Caki2 (cell line): Measurements from ENCODE around the gene NDEL1. TPM values are rescaled to one million over a fixed set of nuclear protein-coding genes. Genes with fewer than 3 reads are reported as not detected.

ENCODE experiments used
- DNase-seq: peaks from one replicate; pipeline ENCODE4 v3.0.0-alpha.2; 2015; ENCODE audit warnings: low read depth
- in situ Hi-C: cut with HindIII; loops from 2 replicates; pipeline ENCODE4 v1.10.0; 2016; ENCODE audit warnings: low sequenced_read_pairs, low pct_unique_long_range_greater_than_20kb, mixed read lengths
- total RNA-seq: library from RNA; depleted of rRNA; stranded (reverse); fragments of >200 nt; shearing (Covaris generic); gene quantifications from 2 replicates; pipeline ENCODE4 v1.2.3, GENCODE V29; 2014; ENCODE audit warnings: low replicate concordance

The NDEL1 gene
- total RNA-seq, 1 experiment from 2014 or later: 29.1 TPM

GRCh38 chr17:8487130-8487645, 51.5 kb downstream of the NDEL1 start:
- in situ Hi-C loops: no loop called here
- DNase-seq: no peak

- in situ Hi-C loops: no loop called here
- DNase-seq: no peak
Measured at GRCh38 chr17:8487743-8488142, 52.1 kb downstream of the NDEL1 start.

- in situ Hi-C loops: no loop called here
- no peak for DNase-seq
Measured at GRCh38 chr17:8488491-8488890, 52.8 kb downstream of the NDEL1 start.

- in situ Hi-C loops: no loop called here
- no peak for DNase-seq
Measured at GRCh38 chr17:8488901-8489300, 53.2 kb downstream of the NDEL1 start.

- no peak for DNase-seq
- in situ Hi-C loops: no loop called here
Measured at GRCh38 chr17:8489841-8490240, 54.2 kb downstream of the NDEL1 start.

- no peak for DNase-seq
- in situ Hi-C loops: no loop called here
Measured at GRCh38 chr17:8490256-8491023, 54.8 kb downstream of the NDEL1 start.

DNA sequence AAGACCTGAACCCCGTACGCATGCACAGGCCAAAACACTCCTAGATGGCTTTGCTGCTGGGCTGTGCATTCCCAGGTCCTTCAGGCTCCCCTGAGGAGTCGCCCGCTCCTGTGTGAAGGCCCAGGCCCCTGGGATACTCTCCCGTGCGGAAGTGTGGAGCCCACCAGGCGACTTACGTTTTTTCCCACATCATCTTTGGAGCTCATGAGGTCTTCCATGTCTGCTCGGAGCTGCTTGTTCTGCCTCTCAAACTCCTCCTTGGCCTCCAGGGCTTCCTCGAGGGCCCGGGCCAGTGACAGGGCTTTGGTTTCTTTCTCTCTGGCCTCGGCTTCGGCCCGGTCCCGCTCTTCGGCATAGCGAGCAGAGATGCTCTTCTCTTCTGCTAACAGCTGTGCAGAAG, 56.4 kb downstream of the NDEL1 start:
- DNase-seq: no peak
- in situ Hi-C loops: no loop called here

DNA sequence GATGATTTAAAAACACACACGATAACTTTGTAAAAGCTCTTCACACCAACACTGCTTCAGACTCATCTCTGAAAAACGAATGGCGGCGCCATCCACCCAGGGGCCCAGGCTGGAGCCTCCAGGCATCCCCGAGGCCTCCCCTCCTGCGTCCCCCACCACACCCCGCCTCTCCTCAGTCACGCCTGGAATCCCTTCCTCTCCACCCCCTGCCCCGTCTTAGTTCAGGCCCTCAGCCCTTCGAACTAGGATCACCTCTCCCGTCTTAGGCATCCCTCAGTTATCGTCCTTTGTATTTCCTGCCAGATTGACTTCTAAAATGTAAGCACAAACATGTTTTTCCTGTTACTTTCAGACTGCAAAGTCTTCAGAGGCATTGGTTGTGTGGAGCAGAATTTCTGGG, 58.3 kb downstream of the NDEL1 start:
- in situ Hi-C loops: no loop called here
- DNase-seq: no peak

- no peak for DNase-seq
- in situ Hi-C loops: no loop called here
Measured at GRCh38 chr17:8494506-8495111, 58.9 kb downstream of the NDEL1 start.

DNA sequence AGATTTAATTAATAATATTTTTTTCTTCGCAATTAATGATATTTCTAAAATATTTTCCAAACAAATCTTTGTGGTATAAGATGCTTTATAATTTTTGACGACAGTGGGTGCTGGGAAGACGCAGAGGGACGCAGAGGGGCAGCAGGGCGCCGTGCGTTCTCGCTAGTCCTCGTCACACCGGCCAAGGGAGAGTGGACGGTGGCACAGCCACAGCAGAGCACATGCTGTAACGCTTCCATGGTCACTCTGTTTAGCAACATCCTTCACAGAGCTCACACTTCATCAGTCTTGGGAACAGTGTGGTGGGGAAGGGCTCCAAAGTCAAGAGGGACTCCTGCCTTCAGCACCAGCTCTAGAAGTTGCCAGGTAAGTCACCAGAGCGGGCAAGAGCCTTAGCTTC, 60.4 kb downstream of the NDEL1 start:
- in situ Hi-C loops: no loop called here
- DNase-seq: no peak

DNA sequence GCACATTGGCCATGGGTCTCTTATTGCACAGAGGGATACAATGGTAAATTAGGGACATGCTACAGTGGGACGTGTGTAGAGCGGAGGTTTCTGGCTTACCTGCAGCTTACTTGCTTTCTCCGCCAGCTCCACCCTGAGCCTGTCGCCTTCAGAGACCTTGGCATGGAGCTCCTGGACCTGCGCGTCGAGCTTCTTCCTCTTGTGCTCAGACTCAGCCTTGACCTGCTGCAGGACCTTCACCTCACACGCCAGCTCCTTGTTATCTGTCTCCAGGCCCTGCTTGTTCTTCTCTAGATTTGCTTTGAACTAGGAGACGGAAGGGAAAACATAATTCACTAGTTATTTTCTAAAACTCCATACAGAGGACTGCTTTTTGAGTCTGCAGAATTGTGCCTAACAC, 63.5 kb downstream of the NDEL1 start:
- in situ Hi-C loops: no loop called here
- no peak for DNase-seq

GRCh38 chr17:8499614-8500013, 63.9 kb downstream of the NDEL1 start:
- in situ Hi-C loops: no loop called here
- no peak for DNase-seq

GRCh38 chr17:8500609-8501008, 64.9 kb downstream of the NDEL1 start:
- DNase-seq: no peak
- in situ Hi-C loops: no loop called here

- in situ Hi-C loops: no loop called here
- no peak for DNase-seq
Measured at GRCh38 chr17:8502126-8502525, 66.4 kb downstream of the NDEL1 start.

DNA sequence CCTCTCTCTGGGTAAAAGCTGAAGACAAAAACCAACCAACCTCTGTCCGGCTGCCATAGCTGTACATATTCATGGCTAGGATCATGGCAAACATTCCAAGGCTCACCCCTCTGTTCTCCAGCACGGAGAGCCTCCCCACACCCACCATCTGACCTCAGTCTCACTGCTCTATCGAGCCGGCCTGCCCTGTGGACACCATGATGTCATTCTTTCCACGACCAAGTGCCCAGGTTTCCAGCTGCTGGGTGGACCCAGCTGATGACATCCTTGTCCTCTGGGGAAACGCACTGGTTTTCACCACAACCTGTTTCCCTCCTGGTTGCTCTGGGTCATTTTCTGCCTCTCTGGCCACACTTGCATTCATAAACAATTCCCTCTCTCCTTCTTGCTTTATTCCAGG, 67.7 kb downstream of the NDEL1 start:
- DNase-seq: no peak
- in situ Hi-C loops: no loop called here

DNA sequence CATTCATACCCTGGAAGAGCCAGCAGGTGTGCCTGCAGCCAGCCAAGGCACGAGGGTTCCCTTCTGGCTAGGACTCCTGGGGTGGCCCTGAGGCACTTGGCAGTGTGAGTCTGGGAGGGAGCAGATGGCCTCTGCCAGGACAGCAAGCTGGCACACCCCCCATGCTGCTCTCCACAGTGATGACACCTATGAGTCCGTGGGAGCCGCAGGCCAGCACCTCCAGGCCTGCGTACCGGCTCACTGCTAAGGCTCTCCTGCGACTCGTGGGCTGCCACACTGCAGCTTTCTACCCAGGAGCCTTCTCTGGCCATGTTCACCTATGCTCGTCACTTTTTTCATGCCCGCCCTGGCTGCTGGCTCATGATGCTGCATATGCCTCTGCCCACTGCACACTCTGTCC, 68.1 kb downstream of the NDEL1 start:
- DNase-seq: no peak
- in situ Hi-C loops: no loop called here

DNA sequence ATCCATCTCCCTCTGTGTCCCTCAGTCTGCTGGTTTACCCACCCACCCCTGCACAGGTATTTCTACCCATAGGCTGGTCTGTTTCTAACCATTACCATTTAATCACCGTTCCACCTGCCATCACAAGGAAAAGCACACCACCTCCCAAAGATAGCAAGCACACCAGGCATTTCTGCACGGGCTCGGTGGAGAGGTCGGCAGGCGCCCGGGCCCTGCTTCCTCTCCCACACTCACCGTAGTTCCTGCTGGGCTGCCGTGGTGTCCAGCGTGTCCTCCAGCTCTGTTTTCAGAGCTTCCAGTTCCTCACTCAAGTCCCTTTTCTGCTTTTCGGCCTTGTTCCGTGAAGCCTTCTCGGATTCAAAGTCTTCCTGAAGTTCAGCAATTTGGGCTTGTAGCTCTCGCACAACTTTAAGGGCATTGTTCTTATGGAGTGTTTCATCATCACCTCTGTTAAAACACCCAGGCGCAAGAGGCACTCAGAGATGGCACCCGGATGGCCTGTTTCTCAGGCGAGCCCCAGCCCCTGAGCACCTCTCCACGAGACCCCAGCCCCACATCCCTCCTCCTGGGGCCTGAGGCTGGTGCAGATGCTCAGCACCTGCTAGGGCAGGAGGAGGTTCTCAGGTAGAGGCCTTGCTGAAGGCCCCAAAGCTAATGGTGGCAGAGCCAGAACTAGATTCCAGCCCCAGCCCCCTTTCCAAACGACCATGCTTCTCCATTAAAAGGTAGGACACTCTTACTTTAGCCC, 69.0 kb downstream of the NDEL1 start:
- in situ Hi-C loops: no loop called here
- DNase-seq: no peak

DNA sequence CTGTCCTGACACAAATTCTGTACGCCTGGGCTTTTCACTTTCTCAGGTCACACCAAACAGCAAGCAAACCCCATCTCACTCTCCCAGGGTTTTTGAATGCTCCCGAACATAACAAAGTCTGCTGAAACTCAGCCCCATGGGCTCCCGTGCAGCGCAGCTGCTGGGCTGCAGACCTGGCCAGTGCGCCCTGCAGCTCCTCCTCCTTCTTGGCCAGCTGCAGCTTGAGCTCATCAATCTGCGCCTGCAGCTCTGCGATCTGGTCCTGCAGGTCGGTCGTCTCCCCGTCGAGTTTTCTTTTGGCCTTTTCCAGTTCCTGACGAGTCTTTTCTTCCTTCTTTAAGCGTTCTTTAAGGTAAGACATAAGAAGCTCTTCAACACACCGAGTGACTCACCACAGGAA, 70.5 kb downstream of the NDEL1 start:
- DNase-seq: no peak
- in situ Hi-C loops: no loop called here

GRCh38 chr17:8514801-8515200, 79.1 kb downstream of the NDEL1 start:
- in situ Hi-C loops: no loop called here

More at GRCh38 chr17:8514801-8515200, 79.1 kb downstream of the NDEL1 start:
- no peak for DNase-seq
